GM23338 (cell line): Measurements from ENCODE around the gene SMNDC1. TPM values are rescaled to one million over a fixed set of nuclear protein-coding genes. Genes with fewer than 3 reads are reported as not detected.

ENCODE experiments used
- ATAC-seq: fragments of 200-7000 bp; cut with Tn5 transposase; 3 replicates; pipeline ENCODE4 v1.9.1; 2020
- DNase-seq: peaks from one replicate; pipeline ENCODE4 v3.0.0-alpha.2; 2015; ENCODE audit warnings: low spot score
- H2AFZ ChIP-seq: fragments of 200-600 bp; sonication (generic); 2 replicates; pipeline ENCODE4 v1.8.0; 2016; ENCODE audit warnings: antibody characterized with exemption, mild to moderate bottlenecking, moderate library complexity
- H3F3A ChIP-seq: fragments of 200-600 bp; sonication (generic); replicated peaks from 2 replicates; pipeline ENCODE4 v1.8.0; 2017; ENCODE audit warnings: antibody characterized with exemption, mixed run types, low read depth
- H3K27ac ChIP-seq: fragments of 200-600 bp; sonication (generic); 2 replicates; pipeline ENCODE4 v1.6.1; 2016; ENCODE audit warnings: low read depth
- H3K27me3 ChIP-seq: fragments of 200-600 bp; sonication (generic); 2 replicates; pipeline ENCODE4 v1.8.0; 2016; ENCODE audit warnings: mild to moderate bottlenecking, mixed run types, moderate library complexity; ENCODE audit not compliant: insufficient read depth
- H3K36me3 ChIP-seq: fragments of 200-600 bp; sonication (generic); 2 replicates; pipeline ENCODE4 v1.8.0; 2016; ENCODE audit warnings: mild to moderate bottlenecking; ENCODE audit not compliant: insufficient read depth
- H3K4me1 ChIP-seq: fragments of 200-600 bp; sonication (generic); 2 replicates; pipeline ENCODE4 v1.8.0; 2016; ENCODE audit warnings: mild to moderate bottlenecking, moderate library complexity; ENCODE audit not compliant: insufficient read depth
- H3K4me2 ChIP-seq: fragments of 200-600 bp; sonication (generic); 2 replicates; pipeline ENCODE4 v1.7.1; 2017; ENCODE audit warnings: mixed run types
- H3K4me3 ChIP-seq: fragments of 200-600 bp; sonication (generic); 2 replicates; pipeline ENCODE4 v1.6.1; 2016; ENCODE audit warnings: mixed run types
- H3K79me2 ChIP-seq: fragments of 200-600 bp; sonication (generic); replicated peaks from 2 replicates; pipeline ENCODE4 v1.8.0; 2017; ENCODE audit warnings: mild to moderate bottlenecking; ENCODE audit not compliant: insufficient read depth
- H3K9me2 ChIP-seq: fragments of 200-600 bp; sonication (generic); 2 replicates; pipeline ENCODE4 v1.8.0; 2017; ENCODE audit not compliant: insufficient read depth
- H4K20me1 ChIP-seq: fragments of 200-600 bp; sonication (generic); replicated peaks from 2 replicates; pipeline ENCODE4 v1.8.0; 2017; ENCODE audit warnings: mild to moderate bottlenecking; ENCODE audit not compliant: insufficient read depth
- H3K27ac Mint-ChIP-seq: 2 replicates; pipeline ENCODE4 v1.8.0; 2020; ENCODE audit warnings: inconsistent platforms, mild to moderate bottlenecking, moderate library complexity, mixed read lengths
- H3K27me3 Mint-ChIP-seq: 3 replicates; pipeline ENCODE4 v1.8.0; 2022; ENCODE audit warnings: low read depth, mild to moderate bottlenecking, moderate library complexity, mixed read lengths, inconsistent platforms; ENCODE audit not compliant: insufficient read depth, poor library complexity
- H3K36me3 Mint-ChIP-seq: 3 replicates; pipeline ENCODE4 v1.8.0; 2021; ENCODE audit warnings: low read depth, mild to moderate bottlenecking, inconsistent platforms, moderate library complexity, mixed read lengths
- H3K4me1 Mint-ChIP-seq: 3 replicates; pipeline ENCODE4 v1.8.0; 2020; ENCODE audit warnings: mild to moderate bottlenecking, inconsistent platforms, mixed read lengths
- H3K4me3 Mint-ChIP-seq: 3 replicates; pipeline ENCODE4 v1.8.0; 2021; ENCODE audit warnings: moderate library complexity, mild to moderate bottlenecking, inconsistent platforms, mixed read lengths
- H3K9me3 Mint-ChIP-seq: 3 replicates; pipeline ENCODE4 v1.8.0; 2020; ENCODE audit warnings: moderate library complexity, mild to moderate bottlenecking, inconsistent platforms, mixed read lengths
- CREB1 ChIP-seq: fragments of 250-450 bp; sonication (Bioruptor Pico); IDR thresholded peaks from 2 replicates; pipeline ENCODE4 v1.5.0; 2020; ENCODE audit warnings: low read depth, mild to moderate bottlenecking, moderate library complexity
- CTCF ChIP-seq, 2 experiments: fragments of 200-600 bp in 1 of 2; sonication (generic) in 1 of 2; conservative IDR thresholded peaks; 2 replicates each; pipeline versions ENCODE4 v1.5.1 to v1.6.1; 2016 to 2017; ENCODE audit warnings: antibody characterized with exemption in 2 of 2, low read depth in 2 of 2, mild to moderate bottlenecking in 2 of 2, moderate library complexity in 1 of 2
- EZH2 ChIP-seq: fragments of 200-600 bp; sonication (generic); IDR thresholded peaks from one replicate; pipeline ENCODE4 v1.8.0; 2017; ENCODE audit warnings: antibody characterized with exemption, mild to moderate bottlenecking, low read depth; ENCODE audit not compliant: unreplicated experiment
- EZH2phosphoT487 ChIP-seq: fragments of 200-600 bp; sonication (generic); IDR thresholded peaks from one replicate; pipeline ENCODE4 v1.8.1; 2018; ENCODE audit warnings: antibody characterized with exemption; ENCODE audit not compliant: unreplicated experiment
- JUNB ChIP-seq: IDR thresholded peaks from one replicate; pipeline ENCODE4 v1.6.1; 2016; ENCODE audit warnings: antibody characterized with exemption; ENCODE audit not compliant: unreplicated experiment
- STAT1 ChIP-seq: IDR thresholded peaks from one replicate; pipeline ENCODE4 v1.6.1; 2016; ENCODE audit warnings: antibody characterized with exemption; ENCODE audit not compliant: unreplicated experiment
- ZNF114 ChIP-seq: fragments of 250-450 bp; sonication (Bioruptor Pico); IDR thresholded peaks from 2 replicates; pipeline ENCODE4 v1.5.0; 2020; ENCODE audit warnings: mild to moderate bottlenecking, moderate library complexity
- ZNF331 ChIP-seq: fragments of 250-450 bp; sonication (Bioruptor Pico); IDR thresholded peaks from 2 replicates; pipeline ENCODE4 v1.5.0; 2020; ENCODE audit warnings: low read depth, mild to moderate bottlenecking, moderate library complexity
- ZNF462 ChIP-seq: fragments of 250-450 bp; sonication (Bioruptor Pico); IDR thresholded peaks from 2 replicates; pipeline ENCODE4 v1.5.0; 2020; ENCODE audit warnings: mild to moderate bottlenecking, moderate library complexity
- polyA plus RNA-seq: library from polyadenylated mRNA; unstranded; fragments of >200 nt; fragmentation: Nextera tagmentation; extraction: Ambion mirVana; gene quantifications from 2 replicates; pipeline ENCODE4 v1.2.1, GENCODE V29; 2016
- total RNA-seq: library from RNA; depleted of rRNA; stranded (reverse); fragments of >200 nt; shearing (Covaris generic); gene quantifications from 2 replicates; pipeline ENCODE4 v1.2.3, GENCODE V29; 2014

The SMNDC1 gene
- total and polyA plus RNA-seq, 2 experiments from 2014 or later: 28.4 to 45.1 TPM

DNA sequence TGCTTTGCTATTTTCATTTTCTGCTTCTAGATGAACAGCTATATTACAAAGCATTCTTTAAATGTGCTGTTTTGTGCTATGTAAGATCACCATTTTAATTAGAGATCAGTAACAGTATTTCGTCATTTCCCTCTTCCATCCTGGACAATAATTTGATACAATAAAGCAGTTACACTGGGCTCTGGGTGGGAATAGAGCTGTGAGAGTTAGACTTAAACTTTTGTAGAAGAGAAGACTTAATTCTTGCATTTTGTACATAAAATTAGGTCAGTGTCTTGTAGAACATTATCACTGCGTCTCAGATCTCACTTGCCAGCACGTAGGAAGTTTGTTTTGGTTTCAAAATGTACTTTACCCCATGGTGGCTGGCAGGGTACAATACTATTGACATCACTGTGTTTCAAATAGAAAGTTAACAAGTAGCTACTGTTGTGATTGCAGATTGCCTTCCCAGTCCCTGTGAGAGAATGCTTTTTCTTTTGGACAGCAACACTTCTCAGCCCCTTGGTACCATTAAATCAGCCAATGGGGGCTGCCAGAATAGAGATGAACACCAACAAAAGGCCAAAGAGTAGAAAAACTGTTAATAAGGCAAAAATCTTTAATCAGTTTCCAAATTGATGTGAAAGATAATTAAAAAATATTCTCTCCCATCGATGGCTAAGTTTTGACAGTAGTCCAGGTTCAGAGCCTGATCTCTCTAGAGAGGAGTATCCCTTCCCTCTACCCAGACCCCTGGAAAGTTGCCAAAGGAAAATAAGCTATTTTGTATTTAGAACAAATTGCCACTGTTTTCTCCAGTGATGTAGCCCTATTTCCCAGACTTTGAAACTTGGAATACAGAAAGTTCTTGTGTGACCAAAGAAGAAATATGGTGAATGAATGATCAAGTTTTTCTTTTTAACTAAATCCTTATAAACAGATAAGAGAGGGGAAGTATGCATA lies 35.1 kb downstream of the SMNDC1 start:
- no peaks in the 10 kb centered on the region for H3K9me2 ChIP-seq
- no peak overlapping the region for H3K27ac Mint-ChIP-seq
- ATAC-seq (no peak), DNase-seq (no peak)
- H3K36me3 Mint-ChIP-seq: no peaks in the 10 kb centered on the region
- no peak overlapping the region for H3K4me3 Mint-ChIP-seq
- H3F3A ChIP-seq: no peaks in the 10 kb centered on the region
- H2AFZ ChIP-seq: no peak overlapping the region
- peaks cover 15% of the 10 kb centered on the region for H3K4me1 Mint-ChIP-seq
- H3K4me3 ChIP-seq: no peak overlapping the region
- no peaks in the 10 kb centered on the region for H3K36me3 ChIP-seq
- H3K4me1 ChIP-seq: no peaks in the 10 kb centered on the region
- H3K79me2 ChIP-seq: no peaks in the 10 kb centered on the region
- 0 out of 2 replicates have a peak, but pooled peaks cover 7% of the 10 kb centered on the region for H4K20me1 ChIP-seq
- TF ChIP-seq STAT1: no peak
- TF ChIP-seq EZH2phosphoT487: no peak
- TF ChIP-seq CREB1 (CRISPR knock-in tag): no peak
- H3K27me3 ChIP-seq: no peaks in the 10 kb centered on the region
- H3K4me2 ChIP-seq: no peak overlapping the region
- no peak overlapping the region for H3K27ac ChIP-seq
- H3K9me3 Mint-ChIP-seq: no peaks in the 10 kb centered on the region
- H3K27me3 Mint-ChIP-seq: no peaks in the 10 kb centered on the region

GRCh38 chr10:110268971-110269370 lies 35.7 kb downstream of the SMNDC1 start:
- Mint-ChIP-seq H3K4me3 (no peak overlapping the region), H3K36me3 (no peaks in the 10 kb centered on the region), H3K27ac (no peak overlapping the region), H3K27me3 (no peaks in the 10 kb centered on the region), H3K9me3 (no peaks in the 10 kb centered on the region), H3K4me1 (peaks cover 8% of the 10 kb centered on the region)
- no peaks in the 10 kb centered on the region for H3K27me3 ChIP-seq
- ATAC-seq: no peak
- H3K9me2 ChIP-seq: no peaks in the 10 kb centered on the region
- H3K4me2 ChIP-seq: no peak overlapping the region
- DNase-seq: no peak
- no peak overlapping the region for H3K27ac ChIP-seq
- no peaks in the 10 kb centered on the region for H3K36me3 ChIP-seq
- no peaks in the 10 kb centered on the region for H3F3A ChIP-seq
- no peaks in the 10 kb centered on the region for H3K79me2 ChIP-seq
- TF ChIP-seq ZNF462 (CRISPR knock-in tag) (no peak), EZH2 (no peak), ZNF331 (no peak), EZH2phosphoT487 (no peak), STAT1 (no peak), CTCF (conservative IDR thresholded peaks at IDR 0.05; ENCODE audit: low read depth in 2 of 2) (no peak), ZNF114 (no peak), JUNB (no peak)
- no peak overlapping the region for H2AFZ ChIP-seq
- H4K20me1 ChIP-seq: 0 out of 2 replicates have a peak, but pooled peaks cover 8% of the 10 kb centered on the region
- H3K4me1 ChIP-seq: no peaks in the 10 kb centered on the region
- H3K4me3 ChIP-seq: no peak overlapping the region
